Measurements from ENCODE around the gene MYADML2. TPM values are rescaled to one million over a fixed set of nuclear protein-coding genes. Genes with fewer than 3 reads are reported as not detected.

The MYADML2 gene
- total RNA-seq, 2 experiments from 2014 or later, result not detected

DNA sequence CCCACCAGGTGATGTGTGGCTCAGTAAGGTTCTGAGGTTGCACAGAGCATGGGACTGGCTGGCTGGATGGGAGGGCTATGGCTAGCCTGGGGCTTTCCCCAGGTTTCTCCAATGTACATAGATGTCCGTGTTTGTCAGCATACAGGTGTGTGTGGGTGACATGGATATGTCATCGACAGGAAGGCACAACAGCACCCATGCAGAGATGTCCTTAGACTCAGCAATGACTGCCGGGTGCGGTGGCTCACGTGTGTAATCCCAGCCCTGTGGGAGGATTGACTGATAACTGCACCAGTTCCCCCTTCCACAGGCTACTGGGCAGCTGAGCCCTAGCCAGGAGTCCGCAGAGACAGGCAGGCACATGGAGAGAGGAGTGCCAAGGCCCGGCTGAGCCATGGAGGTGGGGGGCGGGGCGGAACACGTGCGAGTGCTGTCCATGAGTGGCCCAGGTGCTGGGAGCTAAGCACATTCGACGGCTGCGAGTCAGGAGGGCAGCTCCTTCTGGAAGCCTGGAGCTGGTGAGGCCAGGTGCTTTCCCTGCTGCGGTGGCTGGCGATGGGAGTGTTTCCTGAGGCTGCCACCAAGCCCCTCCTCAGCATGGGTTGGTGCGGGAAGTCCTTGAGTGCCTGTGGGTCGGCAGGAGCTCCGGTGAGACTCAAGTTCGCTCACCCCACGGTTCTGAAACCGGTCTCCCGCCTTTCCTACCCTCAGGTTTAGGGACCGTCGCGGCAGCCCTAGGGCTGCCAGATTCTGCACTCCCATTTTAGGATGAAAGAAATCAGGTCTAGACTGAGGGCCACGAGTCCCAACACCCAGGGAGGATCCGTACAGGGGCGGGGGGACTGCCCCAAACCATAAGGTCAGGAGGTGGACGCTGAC, 29.5 kb upstream of the MYADML2 start:
- Mint-ChIP-seq H3K36me3 (ENCODE audit: low read depth) (peaks cover 12% of the 10 kb centered on the region), H3K27me3 (ENCODE audit: low read depth) (peaks cover 6% of the 10 kb centered on the region), H3K4me1 (ENCODE audit: low read depth) (peaks cover 41% of the 10 kb centered on the region), H3K9me3 (ENCODE audit: insufficient read depth) (peaks cover 3% of the 10 kb centered on the region), H3K4me3 (peak overlapping the region; percentile 94), H3K27ac (peak overlapping the region; percentile 98)
- ATAC-seq (no peak), DNase-seq (no peak)
- ChIA-PET POLR2A (interaction anchor here (0.6 to 1.4 kb wide), 5 partner anchors 9 to 139 kb away, joined by 3 to 7 read pairs (median 3); no protein-coding TSS in a partner anchor), CTCF (interaction anchor here (1.1 to 1.5 kb wide), 2 partner anchors 14 to 17 kb away, joined by 3 to 7 read pairs; no protein-coding TSS in a partner anchor)

DNA sequence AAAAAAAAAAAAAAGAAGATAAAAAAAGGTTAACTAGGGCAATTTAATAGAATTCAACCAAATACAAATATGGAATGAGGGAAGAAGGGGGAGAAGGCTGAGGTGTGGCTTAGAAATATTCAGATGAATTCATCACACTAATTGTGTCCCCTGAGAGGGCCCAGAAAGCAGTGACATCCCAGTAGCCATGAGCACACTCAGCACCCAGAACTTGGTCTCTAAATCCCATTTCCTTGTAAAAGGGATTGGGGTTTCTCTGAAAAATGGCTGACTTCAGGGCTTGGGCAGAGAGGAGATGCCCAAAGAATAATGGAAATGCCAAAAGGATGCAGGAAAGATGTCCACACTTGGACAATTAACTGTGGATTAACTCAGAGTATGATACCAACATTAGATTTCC, 26.4 kb upstream of the MYADML2 start:
- Mint-ChIP-seq H3K27me3 (ENCODE audit: low read depth) (peaks cover 6% of the 10 kb centered on the region), H3K4me1 (ENCODE audit: low read depth) (peaks cover 18% of the 10 kb centered on the region), H3K9me3 (ENCODE audit: insufficient read depth) (peaks cover 3% of the 10 kb centered on the region), H3K4me3 (no peak overlapping the region), H3K36me3 (ENCODE audit: low read depth) (no peaks in the 10 kb centered on the region), H3K27ac (no peak overlapping the region)
- DNase-seq, result no peak
- no peak for ATAC-seq
- ChIA-PET CTCF (no interaction called here), POLR2A (no interaction called here)

DNA sequence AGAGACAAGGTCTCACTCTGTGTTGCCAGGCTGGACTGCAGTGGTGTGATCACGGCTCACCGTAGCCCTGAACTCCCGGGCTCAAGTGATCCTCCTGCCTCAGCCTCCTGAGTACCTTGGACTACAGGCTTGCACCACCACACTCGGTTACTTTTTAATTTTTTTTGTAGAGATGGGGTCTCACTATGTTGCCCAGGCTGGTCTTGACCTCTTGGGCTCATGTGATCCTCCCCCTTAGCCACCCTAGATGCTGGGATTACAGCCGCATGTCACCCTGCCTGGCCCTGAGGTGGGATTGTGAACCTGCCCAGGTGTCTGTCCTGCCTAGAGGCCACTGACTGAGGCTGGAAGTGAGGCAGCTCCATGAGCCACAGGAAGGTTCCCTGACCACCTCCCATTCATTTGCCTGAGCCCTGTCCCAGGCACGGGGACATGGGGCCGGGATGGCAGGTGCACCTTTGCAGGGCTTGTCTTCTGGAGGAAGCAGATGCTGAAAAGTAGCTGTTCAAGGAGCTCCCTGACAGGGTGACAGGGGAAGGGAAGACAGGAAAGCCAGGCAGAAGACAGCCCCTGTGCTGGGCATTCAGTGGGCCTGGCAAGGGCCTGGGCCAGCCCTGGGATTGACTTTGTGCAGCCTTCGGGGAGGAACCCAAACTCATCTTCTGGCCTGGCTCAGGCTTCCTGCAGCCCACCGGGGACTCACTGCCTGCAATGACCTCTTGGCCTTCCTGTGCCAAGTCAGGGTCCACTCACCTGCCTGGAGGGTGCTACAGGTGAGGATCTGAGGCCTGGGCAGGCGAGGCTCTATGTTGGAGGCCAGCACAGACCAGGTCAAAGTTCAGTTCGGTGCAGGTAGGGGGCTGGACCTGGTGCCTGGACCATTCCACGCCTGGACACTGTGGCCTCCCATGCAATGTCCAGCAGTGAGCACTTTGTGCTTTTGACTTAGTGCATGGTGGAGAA, 22.1 kb upstream of the MYADML2 start:
- H3K4me3 Mint-ChIP-seq, result no peak overlapping the region
- ChIA-PET CTCF (interaction anchor here (1.9 kb wide), 1 partner anchor 10 kb away, joined by 9 read pairs; no protein-coding TSS in a partner anchor), POLR2A (no interaction called here)
- peaks cover 7% of the 10 kb centered on the region for H3K27me3 Mint-ChIP-seq (ENCODE audit: low read depth)
- no peak overlapping the region for H3K27ac Mint-ChIP-seq
- H3K9me3 Mint-ChIP-seq (ENCODE audit: insufficient read depth), result peaks cover 1% of the 10 kb centered on the region
- no peaks in the 10 kb centered on the region for H3K36me3 Mint-ChIP-seq (ENCODE audit: low read depth)
- no peak for ATAC-seq
- no peak for DNase-seq
- peaks cover 19% of the 10 kb centered on the region for H3K4me1 Mint-ChIP-seq (ENCODE audit: low read depth)

DNA sequence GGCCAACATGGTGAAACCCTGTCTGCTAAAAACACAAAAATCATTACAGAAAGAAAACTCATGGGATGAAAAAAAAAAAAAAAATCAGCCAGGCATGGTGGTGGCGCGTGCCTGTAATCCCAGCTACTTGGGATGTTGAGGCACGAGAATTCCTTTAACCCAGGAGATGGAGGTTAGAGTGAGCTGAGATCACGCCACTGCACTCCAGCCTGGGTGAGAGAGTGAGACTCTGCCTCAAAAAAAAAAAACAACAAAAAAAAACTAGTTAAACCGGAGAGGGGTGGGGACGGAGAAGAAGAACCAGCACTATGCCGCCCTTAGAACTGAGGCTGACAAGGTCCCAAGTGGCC, 21.3 kb upstream of the MYADML2 start:
- Mint-ChIP-seq H3K27me3 (ENCODE audit: low read depth) (peaks cover 15% of the 10 kb centered on the region), H3K4me3 (peak overlapping the region; percentile 49), H3K36me3 (ENCODE audit: low read depth) (no peaks in the 10 kb centered on the region), H3K27ac (peak overlapping the region; percentile 80), H3K4me1 (ENCODE audit: low read depth) (peaks cover 19% of the 10 kb centered on the region), H3K9me3 (ENCODE audit: insufficient read depth) (no peaks in the 10 kb centered on the region)
- CTCF ChIA-PET, result interaction anchor here (1.3 to 1.9 kb wide), 2 partner anchors 9 to 238 kb away, joined by 3 to 9 read pairs; no protein-coding TSS in a partner anchor
- ATAC-seq (no peak), DNase-seq (no peak)
- POLR2A ChIA-PET, result interaction anchor here (1.3 to 1.9 kb wide), 2 partner anchors 8 to 51 kb away, joined by 4 to 7 read pairs; no protein-coding TSS in a partner anchor

DNA sequence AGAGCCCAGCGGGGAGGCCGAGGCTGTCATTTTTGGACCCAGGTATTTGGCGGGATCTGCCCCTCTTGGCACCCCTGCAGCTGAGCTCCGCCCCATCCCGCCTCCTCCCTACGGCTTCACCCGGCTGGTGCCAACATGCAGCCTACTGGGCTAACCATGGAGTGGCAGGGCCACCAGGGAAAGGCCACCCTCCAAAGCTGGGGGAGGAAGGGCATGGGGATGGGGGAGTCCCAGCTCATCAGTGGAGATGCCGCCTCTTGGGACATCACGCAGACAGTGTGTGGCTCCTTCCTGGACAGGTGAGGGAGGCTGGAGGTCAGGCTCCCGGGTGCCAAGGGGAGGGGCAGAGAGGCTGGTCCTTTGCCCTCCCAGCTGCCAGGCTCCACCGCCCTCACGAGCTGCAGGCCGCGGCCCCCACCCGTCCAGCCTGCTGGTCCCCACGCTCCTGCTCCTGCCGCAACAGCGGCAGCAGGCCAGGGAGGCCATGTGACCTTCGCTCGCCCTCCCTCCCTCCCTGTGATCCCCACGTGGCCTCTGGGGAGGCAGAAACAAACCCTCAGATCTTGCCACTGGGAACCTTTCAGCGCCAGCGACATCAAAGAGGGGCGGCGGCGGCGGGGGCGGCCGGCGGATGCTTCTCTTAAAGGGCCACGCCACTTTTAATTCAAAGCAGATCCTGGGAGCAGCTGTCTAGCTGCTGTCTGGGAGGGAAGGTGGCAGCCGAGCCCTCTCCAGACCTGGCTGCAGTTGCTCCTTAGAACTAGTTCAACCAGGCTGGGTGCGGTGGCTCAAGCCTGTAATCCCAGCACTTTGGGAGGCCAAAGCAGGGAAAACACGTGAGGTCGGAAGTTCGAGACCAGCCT, 20.7 kb upstream of the MYADML2 start:
- ChIA-PET POLR2A (interaction anchor here (1.3 to 1.9 kb wide), 2 partner anchors 9 to 50 kb away, joined by 4 to 7 read pairs; no protein-coding TSS in a partner anchor), CTCF (interaction anchor here (1.0 to 1.9 kb wide), 4 partner anchors 8 to 239 kb away, joined by 3 to 9 read pairs (median 4); partner anchors contain the start of genes CENPX and LRRC45)
- DNase-seq, result peak; percentile 95
- H3K36me3 Mint-ChIP-seq (ENCODE audit: low read depth), result no peaks in the 10 kb centered on the region
- ATAC-seq, result peak; percentile 98
- H3K9me3 Mint-ChIP-seq (ENCODE audit: insufficient read depth), result no peaks in the 10 kb centered on the region
- H3K27ac Mint-ChIP-seq, result peak overlapping the region; percentile 80
- peak overlapping the region; percentile 49 for H3K4me3 Mint-ChIP-seq
- H3K27me3 Mint-ChIP-seq (ENCODE audit: low read depth), result peaks cover 19% of the 10 kb centered on the region
- H3K4me1 Mint-ChIP-seq (ENCODE audit: low read depth), result peaks cover 19% of the 10 kb centered on the region

DNA sequence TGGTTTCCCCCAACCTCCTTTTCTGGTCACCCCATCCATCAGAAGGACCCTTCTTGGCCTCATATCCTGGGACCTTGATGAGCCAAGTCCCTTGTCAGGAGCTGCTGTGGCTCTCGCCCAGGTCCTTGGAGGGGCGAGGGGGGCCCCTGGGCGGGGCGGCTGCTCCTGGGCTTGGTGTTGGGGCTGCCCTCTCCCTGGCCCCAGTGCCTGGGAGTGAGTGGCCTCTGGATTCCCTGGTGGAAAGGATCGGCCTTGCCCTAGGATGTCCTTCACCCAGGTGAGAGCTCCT, 20.2 kb upstream of the MYADML2 start:
- peak overlapping the region; percentile 22 for H3K4me3 Mint-ChIP-seq
- POLR2A ChIA-PET, result interaction anchor here (1.3 to 1.9 kb wide), 2 partner anchors 9 to 50 kb away, joined by 4 to 7 read pairs; no protein-coding TSS in a partner anchor

DNA sequence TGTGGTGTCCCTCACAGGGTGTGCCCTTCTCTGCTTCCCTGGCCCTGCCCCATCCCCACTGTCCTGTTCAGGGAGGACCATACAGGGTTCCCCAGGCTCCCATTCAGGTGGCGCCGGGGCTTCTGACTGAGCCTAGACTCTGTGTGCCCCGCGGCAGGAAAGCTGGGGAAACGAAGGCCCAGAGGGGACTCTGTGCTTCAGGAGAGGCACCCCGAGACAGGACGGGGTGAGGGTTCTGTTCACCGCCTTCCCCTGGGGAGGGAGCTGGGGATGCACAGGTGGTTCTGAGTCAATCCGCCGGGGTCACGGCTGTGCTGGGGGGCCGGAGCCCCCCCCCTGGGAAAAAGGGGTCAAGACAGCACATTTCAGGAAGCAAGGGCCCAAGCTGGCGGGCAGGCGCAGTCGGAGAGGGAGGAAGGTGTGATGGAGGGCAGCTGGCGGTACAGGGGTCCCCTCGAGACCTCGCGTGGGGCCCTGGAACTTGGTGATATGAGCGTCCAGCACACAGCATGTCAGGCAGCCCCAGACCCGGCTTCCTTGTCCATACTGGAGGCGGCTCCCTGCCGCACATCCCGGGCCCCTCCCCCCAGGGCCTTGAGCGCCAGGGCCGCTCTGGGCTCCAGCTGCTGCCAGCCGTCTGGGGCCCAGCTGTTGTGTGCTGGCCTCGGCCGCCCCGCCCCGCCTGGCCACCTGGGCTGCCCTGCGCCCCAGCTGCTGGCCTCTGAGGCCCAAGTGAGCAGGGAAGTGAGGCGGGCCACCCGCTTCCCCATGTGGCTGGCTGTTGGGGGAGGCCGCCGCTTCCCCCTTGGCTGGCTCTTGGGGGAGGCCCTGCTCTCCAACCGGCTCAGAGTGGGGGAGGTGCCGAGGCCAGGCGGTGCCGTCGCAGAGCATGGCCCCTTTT, 19.6 kb upstream of the MYADML2 start:
- H3K9me3 Mint-ChIP-seq (ENCODE audit: insufficient read depth), result no peaks in the 10 kb centered on the region
- H3K27me3 Mint-ChIP-seq (ENCODE audit: low read depth), result peaks cover 26% of the 10 kb centered on the region
- ATAC-seq (no peak), DNase-seq (no peak)
- H3K36me3 Mint-ChIP-seq (ENCODE audit: low read depth), result no peaks in the 10 kb centered on the region
- POLR2A ChIA-PET, result interaction anchor here (1.1 to 1.9 kb wide), 2 partner anchors 10 to 12 kb away, joined by 3 to 7 read pairs; no protein-coding TSS in a partner anchor
- CTCF ChIA-PET, result interaction anchor here (1.0 to 1.4 kb wide), 3 partner anchors 53 to 64 kb away, joined by 3 to 5 read pairs (median 4); partner anchors contain the start of genes CENPX and LRRC45
- H3K27ac Mint-ChIP-seq, result no peak overlapping the region
- H3K4me3 Mint-ChIP-seq, result no peak overlapping the region
- peaks cover 23% of the 10 kb centered on the region for H3K4me1 Mint-ChIP-seq (ENCODE audit: low read depth)

More for the DNA sequence above, 20.2 kb upstream of the MYADML2 start:
- peak overlapping the region; percentile 52 for H3K27ac Mint-ChIP-seq
- no peak for DNase-seq
- ATAC-seq, result peak; percentile 4
- H3K36me3 Mint-ChIP-seq (ENCODE audit: low read depth), result no peaks in the 10 kb centered on the region
- peaks cover 21% of the 10 kb centered on the region for H3K4me1 Mint-ChIP-seq (ENCODE audit: low read depth)
- H3K27me3 Mint-ChIP-seq (ENCODE audit: low read depth), result peaks cover 24% of the 10 kb centered on the region
- H3K9me3 Mint-ChIP-seq (ENCODE audit: insufficient read depth), result no peaks in the 10 kb centered on the region
- CTCF ChIA-PET, result interaction anchor here (1.0 to 1.9 kb wide), 4 partner anchors 8 to 239 kb away, joined by 3 to 9 read pairs (median 4); partner anchors contain the start of genes CENPX and LRRC45

DNA sequence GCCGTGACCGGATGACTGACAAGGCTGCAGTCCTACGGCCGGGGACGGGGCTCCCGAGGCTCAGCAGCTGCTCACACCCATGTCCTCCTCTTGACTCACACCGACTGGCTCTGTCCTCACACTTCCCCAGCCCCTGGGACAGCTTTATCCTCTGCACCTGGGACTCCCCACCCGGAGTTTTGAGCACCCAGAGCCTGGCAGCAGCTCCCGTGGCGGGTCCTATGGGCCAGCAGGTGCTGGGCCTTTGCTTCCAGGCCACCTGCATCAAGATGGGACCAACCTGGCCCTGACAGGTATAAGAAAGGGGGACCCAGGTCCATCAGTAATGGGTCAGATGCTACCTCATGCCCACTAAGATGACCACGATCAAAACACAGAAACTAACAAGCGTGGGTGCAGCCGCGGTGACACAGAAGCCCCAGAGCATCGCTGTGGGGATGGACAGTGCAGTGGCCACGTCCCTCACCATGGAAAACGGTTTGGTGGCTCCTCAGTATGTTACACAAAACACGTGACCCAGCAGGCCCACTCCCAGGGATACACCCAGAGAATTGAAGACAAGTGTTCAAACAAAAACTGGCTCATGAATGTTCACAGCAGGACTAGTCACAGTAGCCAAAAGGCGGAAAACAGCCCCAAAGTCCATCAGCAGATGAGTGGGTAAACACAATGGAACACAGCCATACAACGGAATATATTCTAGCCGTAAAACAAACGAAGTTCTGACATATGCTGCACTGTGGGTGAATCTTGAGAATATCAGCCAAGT, 17.2 kb upstream of the MYADML2 start:
- POLR2A ChIA-PET, result no interaction called here
- peaks cover 23% of the 10 kb centered on the region for H3K4me1 Mint-ChIP-seq (ENCODE audit: low read depth)
- CTCF ChIA-PET, result interaction anchor here (0.6 to 2.3 kb wide), 2 partner anchors 57 to 71 kb away, joined by 3 to 20 read pairs; partner anchors contain the start of genes CENPX and LRRC45
- no peaks in the 10 kb centered on the region for H3K36me3 Mint-ChIP-seq (ENCODE audit: low read depth)
- ATAC-seq, result no peak
- H3K27ac Mint-ChIP-seq, result no peak overlapping the region
- peaks cover 26% of the 10 kb centered on the region for H3K27me3 Mint-ChIP-seq (ENCODE audit: low read depth)
- H3K9me3 Mint-ChIP-seq (ENCODE audit: insufficient read depth), result no peaks in the 10 kb centered on the region
- H3K4me3 Mint-ChIP-seq, result no peak overlapping the region
- DNase-seq, result no peak

DNA sequence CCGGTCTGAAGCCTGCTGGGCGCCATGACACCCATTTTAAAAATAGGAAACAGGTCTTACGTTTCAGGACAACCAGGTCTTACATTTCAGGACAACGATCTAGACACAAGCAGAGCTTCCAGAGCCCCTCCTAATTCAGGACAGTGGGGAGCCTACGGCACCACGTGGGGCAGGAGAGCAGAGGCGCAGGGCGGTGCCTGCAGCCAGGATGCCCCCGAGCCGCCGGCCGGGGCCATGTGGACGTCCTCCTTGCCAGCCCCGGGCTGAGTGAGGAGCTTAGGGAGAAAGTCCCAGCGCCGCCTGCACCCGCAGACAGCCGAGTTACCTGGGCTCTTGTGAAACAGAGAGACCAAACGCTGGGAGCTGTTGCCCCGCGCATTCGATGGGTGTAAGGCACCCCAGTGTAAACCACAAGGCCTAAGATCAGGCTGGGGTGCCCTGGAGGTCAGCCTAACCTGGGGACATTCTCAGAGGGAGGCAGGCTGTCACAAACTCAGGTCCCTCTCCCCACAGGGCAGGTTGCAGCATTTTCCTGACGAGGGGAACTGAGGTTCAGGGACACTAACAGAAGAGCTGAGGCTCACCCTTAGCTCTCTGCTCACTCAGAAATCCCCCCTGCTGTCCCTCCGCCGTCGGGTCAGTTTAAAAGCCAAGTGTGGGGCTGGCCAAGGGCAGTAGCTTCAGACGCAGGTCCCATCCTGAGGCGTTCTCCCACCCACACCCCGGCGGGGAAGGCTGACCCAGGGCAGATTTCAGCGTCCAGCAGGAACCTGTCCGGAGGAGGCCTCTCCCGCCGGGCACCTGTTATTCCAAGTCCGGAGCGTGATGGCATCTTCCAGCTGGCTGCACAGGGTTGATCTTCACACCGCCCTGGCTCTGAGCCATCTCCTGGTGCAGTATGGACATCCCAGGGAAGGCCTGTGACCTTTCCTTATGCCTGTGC, 15.7 kb upstream of the MYADML2 start:
- no peak overlapping the region for H3K27ac Mint-ChIP-seq
- ChIA-PET CTCF (interaction anchor here (0.6 to 2.3 kb wide), 3 partner anchors 14 to 466 kb away, joined by 3 to 20 read pairs (median 3); partner anchors contain the start of genes CENPX and LRRC45), POLR2A (no interaction called here)
- peaks cover 17% of the 10 kb centered on the region for H3K4me1 Mint-ChIP-seq (ENCODE audit: low read depth)
- peaks cover 40% of the 10 kb centered on the region for H3K27me3 Mint-ChIP-seq (ENCODE audit: low read depth)
- H3K36me3 Mint-ChIP-seq (ENCODE audit: low read depth), result no peaks in the 10 kb centered on the region
- no peak overlapping the region for H3K4me3 Mint-ChIP-seq
- DNase-seq (no peak), ATAC-seq (no peak)
- no peaks in the 10 kb centered on the region for H3K9me3 Mint-ChIP-seq (ENCODE audit: insufficient read depth)

Data from activated CD8-positive, alpha-beta T cell treated with anti-CD3 and anti-CD28 coated beads, Interleukin-2, amount 10 ng/mL, durations not matched to agents 7 days and 5 days (primary cell).